B cell (primary cell): ENCODE measurements around the gene SCAI. TPM values are rescaled to one million over a fixed set of nuclear protein-coding genes. Genes with fewer than 3 reads are reported as not detected.

ENCODE experiments used
- ATAC-seq: fragments of 200-7000 bp; cut with Tn5 transposase; one replicate; pipeline ENCODE4 v1.10.0; 2021; ENCODE audit warnings: low read depth, mild to moderate bottlenecking, moderate number of reproducible peaks, moderate library complexity
- CTCF ChIA-PET: fragments of 350-600 bp; sonication (Branson Sonifier 250); formaldehyde crosslinking; loops from one replicate; lab custom pipeline; 2021; ENCODE audit warnings: antibody characterized with exemption, inconsistent platforms; lab: Charles Lee
- POLR2A ChIA-PET: fragments of 350-600 bp; sonication (Branson Sonifier 250); formaldehyde crosslinking; loops from one replicate; lab custom pipeline; 2021; ENCODE audit warnings: antibody characterized with exemption; lab: Charles Lee
- DNase-seq: peaks from one replicate; pipeline ENCODE4 v3.0.0; 2013
- H2AFZ ChIP-seq: 2 replicates; pipeline ENCODE4 v1.6.1; 2012; ENCODE audit warnings: mild to moderate bottlenecking, low read depth, low read length; ENCODE audit not compliant: insufficient read depth, poor library complexity, severe bottlenecking
- H3K27ac ChIP-seq, 2 donors: 1 replicate in 1 of 2; 2 replicates in 1 of 2; pipeline ENCODE4 v1.5.1; 2012 to 2013; ENCODE audit warnings: low read length in 2 of 2, mild to moderate bottlenecking in 2 of 2, moderate library complexity in 1 of 2
- H3K27me3 ChIP-seq, 4 experiments: fragments of 200-600 bp in 1 of 4; sonication (generic) in 1 of 4; replicated peaks in 1 of 4; 1 replicate in 2 of 4; 2 replicates in 2 of 4; pipeline versions ENCODE4 v1.6.1 to v1.7.0; 2013 to 2016; ENCODE audit warnings: low read length in 3 of 4, mild to moderate bottlenecking in 2 of 4, mixed read lengths in 1 of 4, moderate library complexity in 1 of 4; ENCODE audit not compliant: insufficient read depth in 4 of 4, control insufficient read depth in 3 of 4; ENCODE audit errors: control extremely low read depth in 1 of 4
- H3K36me3 ChIP-seq, 2 experiments: replicated peaks in 1 of 2; 1 replicate in 1 of 2; 2 replicates in 1 of 2; pipeline versions ENCODE4 v1.6.1 to v1.7.1; 2013; ENCODE audit warnings: low read length in 1 of 2; ENCODE audit not compliant: insufficient read depth in 2 of 2, control insufficient read depth in 1 of 2; ENCODE audit errors: control extremely low read depth in 1 of 2, extremely low read depth in 1 of 2
- H3K4me1 ChIP-seq, 2 donors: fragments of 200-600 bp in 1 of 2; sonication (generic) in 1 of 2; 1 replicate in 1 of 2; 2 replicates in 1 of 2; pipeline versions ENCODE4 v1.5.1 to v1.6.1; 2013 to 2017; ENCODE audit warnings: low read length in 2 of 2; ENCODE audit not compliant: control insufficient read depth in 2 of 2, insufficient read depth in 2 of 2
- H3K4me2 ChIP-seq: replicated peaks from 2 replicates; pipeline ENCODE3; 2012; ENCODE audit warnings: mild to moderate bottlenecking, low read depth, low read length; ENCODE audit not compliant: poor library complexity, severe bottlenecking
- H3K4me3 ChIP-seq, 5 experiments: fragments of 200-600 bp in 1 of 5; sonication (generic) in 1 of 5; 1 replicate in 3 of 5; 2 replicates in 2 of 5; pipeline versions ENCODE4 v1.5.1 to v1.7.0; 2011 to 2016; ENCODE audit warnings: low read length in 4 of 5, mild to moderate bottlenecking in 4 of 5, low read depth in 2 of 5, control low read depth in 1 of 5, moderate library complexity in 1 of 5; ENCODE audit not compliant: insufficient read depth in 1 of 5; ENCODE audit errors: control extremely low read depth in 1 of 5, extremely low read depth in 1 of 5
- H3K79me2 ChIP-seq: fragments of 200-600 bp; sonication (generic); one replicate; pipeline ENCODE4 v1.6.0; 2016; ENCODE audit warnings: low read length; ENCODE audit not compliant: control insufficient read depth, insufficient read depth
- H3K9ac ChIP-seq: fragments of 200-600 bp; sonication (generic); 2 replicates; pipeline ENCODE4 v1.6.1; 2017; ENCODE audit warnings: mild to moderate bottlenecking, low read length, moderate library complexity
- H3K9me3 ChIP-seq, 3 donors: one replicate each; pipeline versions ENCODE4 v1.6.1 to v1.7.1; 2013; ENCODE audit warnings: low read length in 2 of 3; ENCODE audit not compliant: control insufficient read depth in 2 of 3, insufficient read depth in 1 of 3; ENCODE audit errors: control extremely low read depth in 1 of 3
- H4K20me1 ChIP-seq: 2 replicates; pipeline ENCODE4 v1.6.0; 2012; ENCODE audit warnings: mild to moderate bottlenecking, low read length; ENCODE audit not compliant: insufficient read depth, control insufficient read depth, poor library complexity, severe bottlenecking
- H3K27ac Mint-ChIP-seq: one replicate; pipeline ENCODE4 v1.8.0; 2021; ENCODE audit warnings: mixed read lengths
- H3K27me3 Mint-ChIP-seq: one replicate; pipeline ENCODE4 v1.8.0; 2021; ENCODE audit warnings: mixed read lengths
- H3K4me1 Mint-ChIP-seq: one replicate; pipeline ENCODE4 v1.8.0; 2021; ENCODE audit warnings: mixed read lengths
- H3K4me3 Mint-ChIP-seq: one replicate; pipeline ENCODE4 v1.8.0; 2021; ENCODE audit warnings: mixed read lengths
- H3K9me3 Mint-ChIP-seq: one replicate; pipeline ENCODE4 v1.8.0; 2022; ENCODE audit warnings: mixed read lengths; ENCODE audit not compliant: insufficient read depth
- EZH2 ChIP-seq: IDR thresholded peaks from 2 replicates; pipeline ENCODE4 v1.6.1; 2012; ENCODE audit warnings: borderline replicate concordance, low read depth, mild to moderate bottlenecking, moderate library complexity, low read length; ENCODE audit not compliant: insufficient read depth, poor library complexity, severe bottlenecking
- WGBS: methylation state at CpG from one replicate; pipeline ENCODE4 v1.1.5; 2013; ENCODE audit warnings: missing lambda C conversion rate; ENCODE audit not compliant: insufficient coverage; 5-methylcytosine and 5-hydroxymethylcytosine counted together
- intact Hi-C: fragments of 100-400 bp; cut with micrococcal nuclease; formaldehyde crosslinking; loops from one replicate; pipeline ENCODE4 v1.10.0; 2022
- polyA plus RNA-seq: library from polyadenylated mRNA; depleted of rRNA; stranded (reverse); fragments of >200 nt; gene quantifications from 2 replicates; pipeline ENCODE4 v1.2.3, GENCODE V29; 2012
- total RNA-seq, 2 donors: library from RNA; stranded (reverse); fragments of 120-200 nt in 1 of 2; gene quantifications; 1 replicate in 1 of 2; 2 replicates in 1 of 2; pipeline versions ENCODE4 v1.2.3 to v1.2.4, GENCODE V29; 2013 to 2022
- TF ChIP-seq, protein P1 (sequence below): fragments of 200-600 bp; IDR thresholded peaks from one replicate; pipeline ENCODE4 v1.8.0; 2022; ENCODE audit warnings: antibody characterized with exemption, mild to moderate bottlenecking

The SCAI gene
- total and polyA plus RNA-seq, 2 donors (not counting 1 experiment from before 2014, with no cell fraction given), result 3.8 to 19.8 TPM

DNA sequence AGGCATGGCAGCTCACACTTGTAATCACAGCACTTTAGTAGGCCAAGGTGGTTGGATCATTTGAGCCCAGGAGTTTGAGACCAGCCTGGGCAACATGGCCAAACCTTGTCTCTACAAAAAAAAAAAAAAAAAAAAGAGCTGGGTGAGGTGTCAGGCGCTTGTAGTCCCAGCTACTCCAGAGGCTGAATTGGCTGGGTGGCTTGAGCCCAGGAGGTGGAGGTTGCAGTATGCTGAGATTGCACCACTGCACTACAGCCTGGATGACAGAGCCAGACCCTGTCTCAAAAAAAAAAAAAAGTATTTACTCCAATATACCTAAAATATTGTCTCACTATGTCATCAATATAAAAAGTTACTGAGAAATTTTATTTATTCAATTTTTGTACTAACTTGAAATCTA, 2.8 kb downstream of the SCAI start:
- POLR2A ChIA-PET, result interaction anchor here (0.7 kb wide), 1 partner anchor 216 kb away, joined by 3 read pairs; no protein-coding TSS in a partner anchor
- no peaks in the 10 kb centered on the region for H3K9me3 Mint-ChIP-seq
- intact Hi-C loops, result loop anchor here (5.0 kb wide), 1 partner anchor 268 kb away; no protein-coding TSS in a partner anchor

DNA sequence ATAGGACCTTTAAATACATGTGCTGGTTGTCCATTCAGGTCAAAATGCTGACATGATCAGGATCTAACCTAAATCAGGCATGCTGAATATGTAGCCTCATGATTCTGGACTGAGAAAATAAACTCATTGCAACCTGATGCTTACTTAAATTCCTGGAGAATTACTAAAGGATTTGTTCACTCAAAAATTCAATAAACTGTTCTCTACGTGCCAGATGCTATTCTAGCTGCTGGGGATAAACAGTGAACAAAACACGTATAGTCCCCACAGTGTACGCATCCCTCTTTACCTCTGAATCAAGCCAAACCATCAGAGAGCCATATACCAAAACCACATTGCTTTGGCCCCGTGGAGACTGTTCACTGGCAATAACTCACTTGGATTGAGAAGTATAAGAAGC, 6.1 kb downstream of the SCAI start:
- H2AFZ ChIP-seq, result no peak overlapping the region
- H3K4me3 ChIP-seq, result no peak overlapping the region
- Mint-ChIP-seq H3K27me3 (no peaks in the 10 kb centered on the region), H3K4me3 (no peak overlapping the region), H3K4me1 (peaks cover 5% of the 10 kb centered on the region), H3K9me3 (no peaks in the 10 kb centered on the region), H3K27ac (no peak overlapping the region)
- ChIA-PET POLR2A (no interaction called here), CTCF (no interaction called here)
- DNase-seq, result no peak
- 100% methylated on average over 2 of the region's 4 CpGs for WGBS
- intact Hi-C loops, result no loop called here
- TF ChIP-seq, protein P1, sequence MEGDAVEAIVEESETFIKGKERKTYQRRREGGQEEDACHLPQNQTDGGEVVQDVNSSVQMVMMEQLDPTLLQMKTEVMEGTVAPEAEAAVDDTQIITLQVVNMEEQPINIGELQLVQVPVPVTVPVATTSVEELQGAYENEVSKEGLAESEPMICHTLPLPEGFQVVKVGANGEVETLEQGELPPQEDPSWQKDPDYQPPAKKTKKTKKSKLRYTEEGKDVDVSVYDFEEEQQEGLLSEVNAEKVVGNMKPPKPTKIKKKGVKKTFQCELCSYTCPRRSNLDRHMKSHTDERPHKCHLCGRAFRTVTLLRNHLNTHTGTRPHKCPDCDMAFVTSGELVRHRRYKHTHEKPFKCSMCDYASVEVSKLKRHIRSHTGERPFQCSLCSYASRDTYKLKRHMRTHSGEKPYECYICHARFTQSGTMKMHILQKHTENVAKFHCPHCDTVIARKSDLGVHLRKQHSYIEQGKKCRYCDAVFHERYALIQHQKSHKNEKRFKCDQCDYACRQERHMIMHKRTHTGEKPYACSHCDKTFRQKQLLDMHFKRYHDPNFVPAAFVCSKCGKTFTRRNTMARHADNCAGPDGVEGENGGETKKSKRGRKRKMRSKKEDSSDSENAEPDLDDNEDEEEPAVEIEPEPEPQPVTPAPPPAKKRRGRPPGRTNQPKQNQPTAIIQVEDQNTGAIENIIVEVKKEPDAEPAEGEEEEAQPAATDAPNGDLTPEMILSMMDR, result no peak
- TF ChIP-seq EZH2, result no peak
- H3K27me3 ChIP-seq, result no peaks in the 10 kb centered on the region
- peaks cover 0 to 3% of the 10 kb centered on the region in 2 donors for H3K4me1 ChIP-seq
- H3K79me2 ChIP-seq, result peaks cover 49% of the 10 kb centered on the region
- H4K20me1 ChIP-seq, result no peaks in the 10 kb centered on the region
- no peaks in the 10 kb centered on the region for H3K36me3 ChIP-seq
- no peaks in the 10 kb centered on the region for H3K9me3 ChIP-seq
- no peak overlapping the region for H3K4me2 ChIP-seq
- no peak for ATAC-seq
- H3K9ac ChIP-seq, result no peak overlapping the region
- H3K27ac ChIP-seq, result no peak overlapping the region

More for the DNA sequence above, 2.8 kb downstream of the SCAI start:
- peaks cover 9% of the 10 kb centered on the region in 2 donors for H3K4me1 ChIP-seq
- H3K4me2 ChIP-seq, result no peak overlapping the region
- H3K27me3 ChIP-seq, result no peaks in the 10 kb centered on the region
- WGBS, result no CpG with 5 or more reads among the region's 1 CpG
- no peak overlapping the region for H2AFZ ChIP-seq
- H3K36me3 ChIP-seq, result no peaks in the 10 kb centered on the region
- Mint-ChIP-seq H3K27ac (no peak overlapping the region), H3K4me3 (no peak overlapping the region), H3K27me3 (no peaks in the 10 kb centered on the region), H3K4me1 (peaks cover 15% of the 10 kb centered on the region)
- no peak overlapping the region for H3K9ac ChIP-seq
- no peaks in the 10 kb centered on the region for H3K9me3 ChIP-seq
- H3K4me3 ChIP-seq, result no peak overlapping the region
- ATAC-seq (no peak), DNase-seq (no peak)
- peaks cover 50% of the 10 kb centered on the region for H3K79me2 ChIP-seq
- CTCF ChIA-PET, result no interaction called here
- no peaks in the 10 kb centered on the region for H4K20me1 ChIP-seq
- no peak overlapping the region for H3K27ac ChIP-seq
- TF ChIP-seq, protein P1, result no peak
- no peak for TF ChIP-seq EZH2
